ENCODE results near the gene TCEAL9.
"Not testable (repeated sequence)": the region's sequence is repeated elsewhere in the genome, so short reads cannot be mapped to it uniquely, and the experiment has no call there.

The TCEAL9 gene

GRCh38 chrX:103356130-103356798 lies at the start of gene TCEAL9:
TSS of gene TCEAL9 (plus strand) at chrX:103356506. CDS start at chrX:103357685, 1,179 bp downstream.
- Mint-ChIP-seq H3K36me3 (ENCODE audit: low read depth) (no peaks in the 10 kb centered on the region), H3K4me3 (peak within 1 kb of the TSS; percentile 81), H3K27me3 (peaks cover 40% of the 10 kb centered on the region), H3K27ac (peak within 1 kb of the TSS; percentile 41), H3K9me3 (no peaks in the 10 kb centered on the region), H3K4me1 (ENCODE audit: low read depth) (peaks cover 3% of the 10 kb centered on the region)
- no peak for DNase-seq

GRCh38 chrX:103309860-103310554 lies 46.3 kb upstream of the TCEAL9 start:
- Mint-ChIP-seq H3K27ac (no peak overlapping the region), H3K4me3 (peak overlapping the region; percentile 73), H3K9me3 (peaks cover 2% of the 10 kb centered on the region), H3K27me3 (peaks cover 32% of the 10 kb centered on the region), H3K36me3 (ENCODE audit: low read depth) (peaks cover 1% of the 10 kb centered on the region), H3K4me1 (ENCODE audit: low read depth) (peaks cover 5% of the 10 kb centered on the region)
- no peak for DNase-seq

- peaks cover 1% of the 10 kb centered on the region for H3K36me3 Mint-ChIP-seq (ENCODE audit: low read depth)
- H3K4me3 Mint-ChIP-seq, result peak within 1 kb of the TSS; percentile 73
- peak within 1 kb of the TSS; percentile 63 for H3K27ac Mint-ChIP-seq
- H3K27me3 Mint-ChIP-seq, result peaks cover 32% of the 10 kb centered on the region
- H3K9me3 Mint-ChIP-seq, result peaks cover 2% of the 10 kb centered on the region
- peak; percentile 85 for DNase-seq
- peaks cover 4% of the 10 kb centered on the region for H3K4me1 Mint-ChIP-seq (ENCODE audit: low read depth)
Observed at GRCh38 chrX:103310555-103311398, 45.5 kb upstream of the TCEAL9 start, which contains the start of gene BEX2. TSS of gene BEX2 (minus strand) at chrX:103310990. CDS start at chrX:103309976, 1,014 bp downstream.

GRCh38 chrX:103311399-103311780 lies 44.9 kb upstream of the TCEAL9 start:
- Mint-ChIP-seq H3K27me3 (peaks cover 32% of the 10 kb centered on the region), H3K4me1 (ENCODE audit: low read depth) (peaks cover 4% of the 10 kb centered on the region), H3K4me3 (no peak overlapping the region), H3K27ac (no peak overlapping the region), H3K9me3 (no peaks in the 10 kb centered on the region), H3K36me3 (ENCODE audit: low read depth) (peaks cover 1% of the 10 kb centered on the region)
- DNase-seq, result no peak

GRCh38 chrX:103329991-103330390 lies 26.3 kb upstream of the TCEAL9 start, which contains the start of gene TCEAL7:
TSS of gene TCEAL7 (plus strand) at chrX:103330239. CDS start at chrX:103331404, 1,165 bp downstream.
- H3K4me3 Mint-ChIP-seq, result no peak within 1 kb of the TSS
- DNase-seq, result no peak
- peaks cover 61% of the 10 kb centered on the region for H3K27me3 Mint-ChIP-seq
- no peaks in the 10 kb centered on the region for H3K9me3 Mint-ChIP-seq
- no peaks in the 10 kb centered on the region for H3K4me1 Mint-ChIP-seq (ENCODE audit: low read depth)
- no peak within 1 kb of the TSS for H3K27ac Mint-ChIP-seq
- H3K36me3 Mint-ChIP-seq (ENCODE audit: low read depth), result no peaks in the 10 kb centered on the region

- H3K36me3 Mint-ChIP-seq (ENCODE audit: low read depth), result no peaks in the 10 kb centered on the region
- no peak for DNase-seq
- no peak overlapping the region for H3K27ac Mint-ChIP-seq
- no peaks in the 10 kb centered on the region for H3K4me1 Mint-ChIP-seq (ENCODE audit: low read depth)
- H3K4me3 Mint-ChIP-seq, result no peak overlapping the region
- H3K9me3 Mint-ChIP-seq, result no peaks in the 10 kb centered on the region
- H3K27me3 Mint-ChIP-seq, result peaks cover 68% of the 10 kb centered on the region
Observed at GRCh38 chrX:103330681-103331288, 25.5 kb upstream of the TCEAL9 start.

GRCh38 chrX:103338663-103339062 lies 17.6 kb upstream of the TCEAL9 start:
- Mint-ChIP-seq H3K27me3 (peaks cover 41% of the 10 kb centered on the region), H3K4me1 (ENCODE audit: low read depth) (peaks cover 2% of the 10 kb centered on the region), H3K4me3 (no peak overlapping the region), H3K27ac (no peak overlapping the region), H3K36me3 (ENCODE audit: low read depth) (no peaks in the 10 kb centered on the region), H3K9me3 (no peaks in the 10 kb centered on the region)
- DNase-seq, result no peak

GRCh38 chrX:103343105-103343504 lies 13.2 kb upstream of the TCEAL9 start:
- Mint-ChIP-seq H3K36me3 (ENCODE audit: low read depth) (no peaks in the 10 kb centered on the region), H3K27ac (no peak overlapping the region), H3K4me3 (no peak overlapping the region), H3K27me3 (peaks cover 41% of the 10 kb centered on the region), H3K9me3 (no peaks in the 10 kb centered on the region), H3K4me1 (ENCODE audit: low read depth) (peaks cover 2% of the 10 kb centered on the region)
- no peak for DNase-seq

GRCh38 chrX:103344606-103345005 lies 11.7 kb upstream of the TCEAL9 start:
- no peak for DNase-seq
- Mint-ChIP-seq H3K27me3 (peaks cover 48% of the 10 kb centered on the region), H3K4me3 (no peak overlapping the region), H3K36me3 (ENCODE audit: low read depth) (no peaks in the 10 kb centered on the region), H3K4me1 (ENCODE audit: low read depth) (peaks cover 2% of the 10 kb centered on the region), H3K27ac (no peak overlapping the region), H3K9me3 (no peaks in the 10 kb centered on the region)

- Mint-ChIP-seq H3K36me3 (ENCODE audit: low read depth) (no peaks in the 10 kb centered on the region), H3K27me3 (peaks cover 48% of the 10 kb centered on the region), H3K27ac (no peak overlapping the region), H3K4me1 (ENCODE audit: low read depth) (peaks cover 2% of the 10 kb centered on the region), H3K9me3 (no peaks in the 10 kb centered on the region), H3K4me3 (no peak overlapping the region)
- DNase-seq, result no peak
Observed at GRCh38 chrX:103347682-103348397, 8.5 kb upstream of the TCEAL9 start.

- Mint-ChIP-seq H3K4me1 (ENCODE audit: low read depth) (peaks cover 3% of the 10 kb centered on the region), H3K4me3 (peak overlapping the region; percentile 81), H3K27me3 (peaks cover 40% of the 10 kb centered on the region), H3K36me3 (ENCODE audit: low read depth) (no peaks in the 10 kb centered on the region), H3K9me3 (no peaks in the 10 kb centered on the region), H3K27ac (peak overlapping the region; percentile 19)
- no peak for DNase-seq
Observed at GRCh38 chrX:103356858-103357257, 552 bp downstream of the TCEAL9 start.

GRCh38 chrX:103357871-103358270 lies 1.6 kb downstream of the TCEAL9 start:
- H3K4me1 Mint-ChIP-seq (ENCODE audit: low read depth), result peaks cover 3% of the 10 kb centered on the region
- no peak for DNase-seq
- H3K9me3 Mint-ChIP-seq, result no peaks in the 10 kb centered on the region
- peaks cover 37% of the 10 kb centered on the region for H3K27me3 Mint-ChIP-seq
- no peak overlapping the region for H3K27ac Mint-ChIP-seq
- H3K36me3 Mint-ChIP-seq (ENCODE audit: low read depth), result no peaks in the 10 kb centered on the region
- no peak overlapping the region for H3K4me3 Mint-ChIP-seq

GRCh38 chrX:103359605-103360004 lies 3.3 kb downstream of the TCEAL9 start:
- not testable (repeated sequence) for H3K4me1 Mint-ChIP-seq (ENCODE audit: low read depth); H3K27ac Mint-ChIP-seq; DNase-seq; H3K36me3 Mint-ChIP-seq (ENCODE audit: low read depth); H3K4me3 Mint-ChIP-seq; H3K9me3 Mint-ChIP-seq
- peaks cover 28% of the 10 kb centered on the region for H3K27me3 Mint-ChIP-seq

GRCh38 chrX:103360092-103360491 lies 3.8 kb downstream of the TCEAL9 start:
- Mint-ChIP-seq H3K27ac (no peak overlapping the region), H3K27me3 (peaks cover 28% of the 10 kb centered on the region), H3K36me3 (ENCODE audit: low read depth) (no peaks in the 10 kb centered on the region), H3K4me3 (no peak overlapping the region), H3K9me3 (no peaks in the 10 kb centered on the region), H3K4me1 (ENCODE audit: low read depth) (peaks cover 3% of the 10 kb centered on the region)
- DNase-seq, result no peak
